HG02870 (cell line): ENCODE results near the gene FBXL4.
"Not testable (repeated sequence)": the region's sequence is repeated elsewhere in the genome, so short reads cannot be mapped to it uniquely, and the experiment has no call there.

ENCODE experiments used
- ATAC-seq: cut with Tn5 transposase; IDR thresholded peaks from one replicate; pipeline ENCODE4 v1.9.1; 2021; ENCODE audit warnings: mild to moderate bottlenecking, moderate library complexity; ENCODE audit not compliant: unreplicated experiment

FBXL4 gene

DNA sequence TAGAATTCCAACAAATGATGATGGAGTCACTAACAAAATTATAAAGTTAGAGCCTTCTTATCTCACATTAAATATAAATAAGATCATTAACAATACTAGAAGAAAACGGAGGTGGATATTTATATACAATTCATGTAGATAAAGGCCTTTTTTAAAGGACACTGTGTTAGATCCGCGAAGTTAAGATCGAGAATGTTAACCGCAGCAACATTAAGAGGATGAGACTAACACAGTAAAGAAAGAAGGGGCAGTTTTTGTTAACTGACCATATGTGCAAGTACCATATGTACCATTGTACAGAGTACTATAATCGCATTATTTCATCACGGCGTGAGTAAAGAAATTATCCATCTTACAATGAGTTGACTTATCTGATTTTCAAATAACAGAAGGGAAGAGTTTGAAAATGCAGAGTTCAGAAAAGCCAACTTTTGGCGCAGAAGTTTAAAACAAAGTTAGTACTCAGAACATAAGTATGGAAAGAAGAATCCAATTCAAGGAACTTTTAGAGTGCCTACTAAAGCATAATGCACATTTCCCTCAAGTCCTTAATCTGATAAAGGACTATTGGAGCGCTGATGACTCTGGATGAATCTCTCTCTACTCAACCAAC, 1.4 kb downstream of the FBXL4 start:
- no peak for ATAC-seq

DNA sequence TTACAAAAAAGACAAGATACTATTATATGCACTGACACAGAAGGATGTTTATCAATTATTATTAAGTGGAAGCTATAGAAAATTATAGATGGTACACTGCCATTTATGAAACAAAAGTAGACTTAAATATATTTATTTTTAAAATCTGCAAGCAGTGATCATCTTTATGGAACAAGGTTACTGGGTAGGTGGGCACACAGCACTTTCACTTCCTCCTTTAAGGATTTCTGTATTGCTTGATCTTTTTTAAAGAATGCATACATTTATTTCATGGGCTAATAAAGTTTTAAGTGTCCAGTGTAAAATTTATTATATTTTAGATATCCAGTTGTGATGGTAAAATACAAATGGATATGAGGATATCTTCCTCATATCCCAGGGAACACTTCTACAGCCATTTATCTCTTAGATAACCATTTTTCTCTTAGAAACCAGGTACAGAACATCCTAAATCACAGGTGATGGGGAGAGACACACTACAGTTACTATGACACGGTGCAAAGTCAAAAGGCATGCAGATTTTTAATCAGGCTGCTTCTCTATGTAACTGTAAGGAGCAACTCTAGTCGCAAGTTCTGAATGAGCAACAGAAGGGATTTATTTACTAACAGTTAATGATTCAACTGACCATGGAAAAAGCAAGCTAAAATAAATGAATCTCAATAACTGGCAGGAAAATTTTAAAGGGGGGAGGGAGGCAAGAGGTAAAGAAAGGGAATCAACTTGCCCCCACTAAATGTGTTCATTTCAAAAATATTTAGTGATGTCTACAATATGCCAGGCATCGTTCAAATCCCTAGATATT, 2.2 kb downstream of the FBXL4 start:
- ATAC-seq, result no peak

DNA sequence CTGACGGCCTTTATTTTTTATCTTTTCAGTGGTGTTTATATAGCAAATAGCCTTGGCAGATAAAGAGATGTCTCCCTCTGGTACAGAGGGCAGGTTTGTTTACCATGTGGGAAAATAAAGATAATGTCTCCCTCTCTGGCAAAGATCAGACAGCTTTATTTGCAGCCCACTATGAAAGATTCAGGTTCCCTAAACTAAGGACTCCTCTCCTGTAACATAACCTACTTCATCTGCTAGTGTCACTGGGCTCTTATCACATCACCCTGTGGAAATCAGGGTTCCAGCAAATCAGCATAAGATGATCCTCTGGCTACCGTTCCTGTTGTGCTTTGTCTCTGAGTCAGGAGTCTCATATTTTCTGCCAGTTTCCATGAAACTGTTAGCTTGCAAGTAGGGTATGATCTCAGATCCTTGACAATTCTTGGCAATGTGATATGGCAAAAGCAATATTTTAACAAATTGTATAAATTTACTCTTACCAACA, 3.1 kb downstream of the FBXL4 start:
- no peak for ATAC-seq

DNA sequence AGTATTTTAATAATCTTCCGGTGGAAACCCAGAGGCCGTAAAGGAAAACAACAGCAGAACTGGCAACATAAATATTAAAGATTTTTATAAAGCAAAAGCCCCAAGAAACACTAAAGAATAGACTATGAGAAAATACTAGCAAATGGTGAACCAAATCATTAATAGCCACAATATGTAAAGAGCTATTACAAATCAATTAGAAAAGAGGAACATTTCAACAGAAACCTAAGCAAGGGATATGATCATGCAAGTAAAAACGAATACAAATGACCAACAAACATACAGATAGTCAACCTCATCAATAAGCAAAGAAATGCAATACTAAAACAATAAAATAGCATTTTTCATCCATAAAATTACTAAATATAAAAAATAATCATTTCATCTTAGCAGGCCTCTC, 3.6 kb downstream of the FBXL4 start:
- ATAC-seq, result no peak

DNA sequence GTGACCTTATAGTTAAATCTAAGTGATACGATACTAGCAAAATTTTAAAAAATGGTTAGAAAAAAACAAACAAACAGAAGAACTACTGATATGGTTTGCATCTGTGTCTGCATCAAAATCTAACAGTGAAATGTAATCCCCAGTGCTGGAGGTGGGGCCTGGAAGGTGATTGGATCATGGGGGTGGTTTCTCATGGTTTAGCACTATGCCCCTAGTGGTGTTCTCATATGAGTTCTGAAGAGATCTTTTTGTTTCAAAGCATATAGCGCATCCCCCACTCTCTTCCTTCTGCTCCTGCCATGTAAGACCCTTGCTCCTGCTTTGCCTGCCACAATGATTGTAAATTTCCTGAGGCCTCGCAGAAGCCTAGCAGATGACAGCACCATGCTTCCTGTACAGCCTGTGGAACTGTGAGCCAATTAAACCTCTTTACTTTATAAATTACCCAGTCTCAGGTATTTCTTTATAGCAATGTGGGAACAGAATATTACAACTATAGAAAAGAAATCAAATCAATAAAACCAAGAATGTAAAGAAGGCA, 5.4 kb downstream of the FBXL4 start:
- ATAC-seq, result no peak

DNA sequence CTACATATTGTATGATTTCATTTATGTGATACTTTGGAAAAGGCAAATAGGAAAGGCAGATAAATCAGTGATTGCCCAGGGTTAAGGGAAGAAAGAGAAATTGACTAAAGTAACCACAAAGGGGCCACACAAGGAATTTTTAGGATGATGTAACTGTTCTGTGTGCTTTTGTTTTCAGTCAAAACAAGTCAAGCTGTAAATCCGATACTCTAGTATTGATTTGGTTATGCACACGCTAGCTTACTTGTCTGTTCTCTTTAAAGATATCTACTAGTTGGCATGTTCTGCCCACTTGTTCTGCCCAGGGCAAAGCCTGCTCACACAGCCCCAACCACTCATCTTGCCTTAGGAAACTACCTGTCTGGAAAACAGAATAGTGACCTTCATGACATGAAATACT, 6.4 kb downstream of the FBXL4 start:
- no peak for ATAC-seq

DNA sequence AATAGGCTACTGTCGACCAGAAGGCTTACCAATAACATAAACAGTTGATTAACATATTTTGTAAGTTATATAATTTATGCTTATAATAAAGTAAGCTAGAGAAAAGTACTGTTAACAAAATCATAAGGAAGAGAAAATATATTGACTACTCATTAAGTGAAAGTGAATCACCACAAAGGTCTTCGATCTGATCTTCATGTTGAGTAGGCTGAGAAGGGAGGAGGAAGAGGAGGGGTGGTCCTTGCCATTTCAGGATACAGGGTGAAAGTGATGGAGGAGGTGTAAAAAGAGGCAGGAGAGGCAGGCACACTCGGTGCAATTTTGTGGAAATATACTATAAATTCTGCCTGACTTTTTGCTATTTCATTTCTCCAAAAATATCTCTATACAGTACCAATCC, 10.4 kb downstream of the FBXL4 start:
- ATAC-seq, result no peak

DNA sequence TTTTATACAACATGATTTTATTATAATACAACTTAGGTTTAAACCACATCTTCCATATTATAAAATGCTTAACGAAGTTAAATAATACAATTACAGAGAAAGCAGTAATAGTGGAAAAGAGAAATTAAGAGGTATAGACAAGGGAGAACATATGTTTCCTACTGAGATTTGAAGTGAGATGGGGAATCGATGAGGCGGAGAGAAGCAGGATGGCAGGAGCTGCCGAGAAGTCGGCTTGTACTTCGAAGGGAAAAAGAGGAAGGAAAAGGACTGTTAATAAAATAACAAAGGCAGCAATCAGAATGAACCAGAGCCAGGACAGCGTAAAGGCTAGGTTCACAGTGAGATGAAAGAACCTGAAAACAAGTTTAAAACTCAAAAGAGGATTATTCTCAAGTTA, 15.4 kb downstream of the FBXL4 start:
- no peak for ATAC-seq

DNA sequence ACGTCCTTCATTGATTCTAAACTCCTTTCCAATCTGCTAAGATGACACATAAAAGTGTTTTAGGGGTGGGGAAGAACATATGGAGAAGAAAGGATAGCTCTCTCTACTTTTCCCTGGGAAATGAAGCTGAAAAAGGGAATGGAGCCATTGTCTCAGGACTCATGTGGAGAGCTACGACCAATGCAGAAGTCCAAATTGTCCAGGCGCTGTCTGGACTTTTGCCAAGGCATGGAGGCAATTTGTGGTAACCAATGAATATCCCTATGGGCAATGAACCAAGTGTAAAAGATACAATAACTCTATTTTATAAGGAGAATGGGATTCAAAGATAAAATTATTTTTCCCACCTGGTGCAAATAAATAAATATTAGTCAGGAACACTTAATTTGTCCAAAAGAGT, 16.1 kb downstream of the FBXL4 start:
- no peak for ATAC-seq

DNA sequence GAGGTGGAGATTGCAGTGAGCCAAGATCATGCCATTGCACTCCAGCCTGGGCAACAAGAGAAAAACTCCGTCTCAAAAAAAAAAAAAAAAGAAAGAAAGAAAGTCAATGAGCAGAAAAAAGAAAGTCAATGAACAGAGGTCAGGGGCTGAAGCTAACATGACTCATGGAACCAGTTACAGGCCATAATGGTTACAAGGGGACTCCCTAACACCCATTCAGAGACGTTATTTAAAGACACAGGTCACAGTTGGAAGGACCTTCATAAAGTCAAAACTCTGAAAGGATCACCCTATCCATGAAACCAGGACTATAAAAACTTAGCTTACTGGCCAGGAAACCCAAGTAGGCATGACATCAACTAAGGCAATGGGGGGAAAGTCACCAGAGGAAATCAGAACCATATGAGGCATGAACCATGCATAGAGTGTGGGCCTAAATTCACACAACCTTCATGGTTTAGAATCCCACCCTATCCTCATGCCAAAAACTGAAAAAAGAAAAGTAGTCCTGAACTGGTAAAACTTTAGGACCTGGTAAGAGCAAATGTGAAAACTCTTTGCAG, 18.2 kb downstream of the FBXL4 start:
- ATAC-seq, result no peak

DNA sequence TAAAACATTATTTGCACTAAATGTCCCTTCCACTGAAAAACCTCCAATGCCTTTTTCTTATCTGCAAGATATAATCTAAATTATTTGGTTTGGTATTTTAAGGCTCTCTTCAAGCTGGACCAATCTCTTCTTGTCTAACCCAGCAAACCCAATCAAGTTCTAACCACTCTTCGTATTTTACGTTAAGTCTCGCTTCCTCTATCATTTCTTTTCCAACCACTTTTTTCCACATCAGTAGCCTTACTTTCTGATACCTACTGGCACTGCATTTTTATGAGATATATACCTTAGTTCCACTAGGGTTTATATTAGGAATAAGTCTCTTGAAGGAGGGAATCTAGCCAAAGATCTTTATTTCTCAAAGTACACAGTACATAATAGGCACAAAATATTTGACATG, 19.1 kb downstream of the FBXL4 start:
- no peak for ATAC-seq

DNA sequence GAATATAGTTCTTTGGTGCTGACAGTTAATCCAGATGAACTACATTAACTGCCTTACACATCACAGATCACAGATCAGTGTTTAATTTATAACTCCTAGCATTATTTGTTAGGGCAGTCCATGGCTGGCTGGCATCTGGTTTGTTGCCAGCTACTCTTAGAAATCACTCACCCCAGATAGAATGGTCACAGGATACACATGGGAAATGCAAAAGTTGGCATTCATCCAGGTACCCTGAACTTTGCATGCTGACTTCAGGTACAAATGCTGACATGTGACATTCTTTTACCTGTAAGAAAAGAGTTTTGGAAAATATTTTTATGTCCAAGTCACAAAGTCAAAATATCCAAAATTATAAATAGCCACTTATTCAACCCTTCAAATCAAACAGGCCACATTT, 20.2 kb downstream of the FBXL4 start:
- no peak for ATAC-seq

DNA sequence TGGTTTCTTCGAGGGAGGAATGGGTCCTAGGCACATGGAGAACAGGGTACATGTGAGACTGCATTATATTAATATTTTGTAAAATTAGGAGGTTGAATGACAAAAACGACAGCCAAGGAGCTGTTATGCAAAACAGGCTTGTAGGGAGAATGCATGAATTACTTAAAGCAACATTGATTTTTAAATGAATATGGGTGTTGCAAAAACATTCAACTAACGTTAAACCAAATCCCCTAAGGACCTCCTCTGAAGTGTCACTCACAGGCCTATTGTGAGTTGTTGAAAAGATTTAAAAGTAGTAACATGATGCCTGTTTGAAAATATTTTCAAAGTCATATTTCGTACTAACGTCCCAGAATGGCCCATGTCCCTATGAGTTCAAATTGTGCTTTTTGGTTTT, 21.9 kb downstream of the FBXL4 start:
- ATAC-seq, result no peak

DNA sequence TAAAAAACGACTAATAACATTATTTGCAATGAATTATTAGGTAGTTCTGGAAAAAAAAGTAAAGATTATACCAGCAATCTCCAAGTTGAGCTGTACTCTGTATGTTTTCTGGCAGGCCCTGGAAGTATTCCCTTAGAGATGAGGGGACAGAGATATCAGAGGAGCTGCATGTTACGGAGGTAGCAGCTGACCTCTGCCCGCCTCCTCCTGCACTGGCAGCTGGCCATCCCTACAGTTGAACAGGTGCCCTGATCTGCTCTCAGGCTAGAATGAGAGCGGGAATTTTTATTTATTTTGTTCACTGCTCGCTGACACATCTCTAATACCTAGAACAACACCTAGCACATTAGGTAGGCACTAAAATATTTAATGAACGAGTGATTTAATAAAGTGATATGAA, 23.1 kb downstream of the FBXL4 start:
- no peak for ATAC-seq

DNA sequence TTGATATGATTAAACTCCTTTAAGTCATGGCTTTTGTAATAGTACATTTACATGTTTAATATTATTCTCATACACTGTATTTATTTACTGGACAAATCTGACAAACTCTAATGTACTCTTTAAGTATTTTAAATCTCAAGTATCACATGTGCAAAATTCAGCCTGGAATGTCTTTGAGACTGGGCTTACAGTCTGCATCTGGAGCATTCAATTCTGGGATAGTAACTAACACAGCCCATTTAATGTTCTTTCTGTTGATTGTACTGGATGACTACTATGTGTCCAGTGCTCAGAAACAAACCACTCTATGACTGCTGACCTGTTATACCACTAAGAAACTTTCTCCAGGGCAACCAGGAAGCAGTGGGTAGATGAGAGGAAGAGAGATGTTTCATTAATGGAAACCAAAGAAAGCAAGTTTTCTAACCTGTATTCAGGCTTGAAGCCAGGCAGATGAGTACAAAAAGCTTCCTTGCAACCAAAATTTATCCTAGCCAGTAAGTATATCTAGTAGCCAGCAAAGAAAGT, 26.8 kb downstream of the FBXL4 start:
- ATAC-seq, result peak; percentile 94

DNA sequence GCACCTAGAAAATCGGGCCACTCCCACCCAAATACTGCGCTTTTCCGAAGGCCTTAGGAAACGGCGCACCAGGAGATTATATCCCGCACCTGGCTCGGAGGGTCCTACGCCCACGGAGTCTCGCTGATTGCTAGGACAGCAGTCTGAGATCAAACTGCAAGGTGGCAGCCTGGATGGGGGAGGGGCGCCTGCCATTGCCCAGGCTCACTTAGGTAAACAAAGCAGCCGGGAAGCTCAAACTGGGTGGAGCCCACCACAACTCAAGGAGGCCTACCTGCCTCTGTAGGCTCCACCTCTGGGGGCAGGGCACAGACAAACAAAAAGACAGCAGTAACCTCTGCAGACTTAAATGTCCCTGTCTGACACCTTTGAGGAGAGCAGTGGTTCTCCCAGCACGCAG, 36.8 kb downstream of the FBXL4 start:
- not testable (repeated sequence) for ATAC-seq

DNA sequence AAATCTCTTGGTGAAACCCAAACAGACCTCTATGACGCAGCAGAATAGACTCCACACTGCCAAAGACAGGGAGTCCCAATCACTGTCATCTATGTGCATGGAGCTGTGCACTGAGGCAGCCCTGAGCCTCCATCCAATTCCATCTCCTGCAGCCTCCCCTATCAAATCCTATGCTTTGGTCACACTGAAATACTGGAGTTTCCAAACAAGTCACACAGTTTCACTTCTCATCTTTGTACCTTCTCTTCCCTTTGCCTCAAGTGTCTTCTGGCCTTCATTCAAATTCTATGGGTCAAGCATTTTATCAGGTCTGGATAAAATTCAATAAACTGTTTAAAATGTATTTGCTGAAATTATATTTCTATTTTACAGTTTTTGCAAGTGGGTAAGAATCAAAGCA, 38.5 kb downstream of the FBXL4 start:
- no peak for ATAC-seq

DNA sequence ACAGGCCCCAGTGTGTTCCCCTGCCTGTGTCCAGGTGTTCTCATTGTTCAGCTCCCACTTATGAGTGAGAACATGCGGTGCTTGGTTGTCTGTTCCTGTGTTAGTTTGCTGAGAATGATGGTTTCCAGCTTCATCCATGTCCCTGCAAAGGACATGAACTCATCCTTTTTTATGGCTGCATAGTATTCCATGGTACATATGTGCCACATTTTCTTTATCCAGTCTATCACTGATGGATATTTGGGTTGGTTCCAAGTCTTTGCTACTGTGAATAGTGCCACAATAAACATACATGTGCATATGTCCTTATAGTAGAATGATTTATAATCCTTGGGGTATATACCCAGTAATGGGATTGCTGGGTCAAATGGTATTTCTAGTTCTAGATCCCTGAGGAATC, 41.4 kb downstream of the FBXL4 start:
- not testable (repeated sequence) for ATAC-seq

DNA sequence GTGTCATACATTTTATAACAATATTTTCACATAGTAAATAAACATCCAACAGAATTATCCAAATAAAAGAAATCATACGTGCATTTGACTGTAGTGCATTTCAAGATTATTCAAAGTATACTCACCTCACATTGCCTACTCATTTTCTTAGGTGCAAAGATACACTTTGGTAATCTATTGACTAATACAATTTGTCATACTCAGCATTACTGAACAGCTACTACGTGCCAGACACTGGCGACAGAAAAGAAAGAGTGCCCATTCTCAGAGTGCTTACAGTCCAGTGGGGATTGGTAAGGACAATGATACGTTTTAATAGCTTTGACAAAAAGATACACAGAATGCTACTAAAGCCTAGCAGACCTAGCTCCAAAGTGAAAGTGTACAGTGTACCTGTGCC, 42.0 kb downstream of the FBXL4 start:
- no peak for ATAC-seq

DNA sequence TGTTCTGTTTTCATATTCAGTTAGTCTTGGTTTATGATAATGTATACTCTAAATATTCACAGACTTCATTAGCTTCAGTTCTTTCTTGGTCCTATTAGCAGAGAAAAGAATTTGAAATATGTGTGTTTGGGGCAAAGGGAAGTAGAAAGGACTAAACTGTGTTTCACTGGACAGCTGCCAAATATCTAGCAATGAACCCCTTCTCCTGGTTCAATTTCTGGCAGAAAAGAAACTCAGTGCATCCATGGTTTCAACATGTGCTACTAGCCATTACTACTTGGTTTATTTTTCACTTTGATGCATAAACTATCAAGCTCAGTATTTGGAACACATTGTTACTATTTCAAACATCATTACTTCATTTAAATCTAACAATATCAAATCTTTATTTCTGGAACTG, 43.6 kb downstream of the FBXL4 start:
- no peak for ATAC-seq

DNA sequence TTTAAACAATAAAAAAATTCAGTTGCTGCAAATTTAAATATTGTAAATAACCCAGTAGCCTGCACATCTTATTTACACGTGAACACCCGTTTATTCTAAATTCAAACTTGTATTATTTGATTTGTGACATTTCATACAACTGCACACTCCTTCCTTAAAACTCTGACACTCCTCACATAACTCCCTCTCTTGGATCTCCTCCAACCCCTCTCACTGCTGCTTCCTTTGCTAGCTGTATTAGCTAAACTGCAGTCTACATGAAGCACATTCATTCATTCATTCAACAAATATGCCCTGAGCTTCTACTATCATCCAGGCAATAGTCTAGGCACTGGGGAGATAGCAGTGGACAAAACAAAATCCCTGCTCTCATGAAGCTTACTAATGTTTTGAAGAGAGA, 47.0 kb downstream of the FBXL4 start:
- no peak for ATAC-seq

DNA sequence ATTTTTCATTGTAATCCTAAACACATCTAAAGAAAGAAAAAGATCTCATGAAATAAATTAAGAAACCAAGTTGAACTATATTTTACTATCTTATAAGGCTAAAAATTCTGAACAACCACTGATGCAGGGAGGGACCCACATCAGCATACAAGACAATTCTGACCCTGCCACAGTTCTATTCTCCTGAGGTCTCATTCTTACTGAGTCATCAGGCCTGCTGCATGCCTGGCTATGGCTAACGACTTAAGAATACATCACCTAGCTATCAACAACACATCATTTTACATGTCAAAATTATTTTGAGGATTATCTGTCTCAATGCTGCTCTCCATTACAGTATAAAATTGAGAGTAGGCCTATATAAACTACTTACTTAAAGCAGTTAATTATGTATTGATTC, 52.9 kb downstream of the FBXL4 start:
- ATAC-seq, result no peak
